Body of pancreas (tissue), 4 donors: Measurements from ENCODE around the gene DNAH8. TPM values are rescaled to one million over a fixed set of nuclear protein-coding genes. Genes with fewer than 3 reads are reported as not detected.

Source experiments
- ATAC-seq: fragments of 150-250 bp; one replicate; pipeline ENCODE4 v1.9.1; 2016
- DNase-seq, 4 donors: peaks; one replicate each; pipeline ENCODE4 v3.0.0-alpha.2; 2019
- H3K27ac ChIP-seq, 4 donors: fragments of 200-600 bp; sonication (generic); 1 replicate in 3 of 4; 2 replicates in 1 of 4; pipeline versions ENCODE4 v1.5.1 to v1.6.1; 2016 to 2019; ENCODE audit warnings: mild to moderate bottlenecking in 1 of 4, mixed read lengths in 1 of 4, moderate library complexity in 1 of 4
- H3K27me3 ChIP-seq, 2 donors: fragments of 200-600 bp; sonication (generic); one replicate each; pipeline ENCODE4 v1.6.0; 2016; ENCODE audit warnings: mild to moderate bottlenecking in 1 of 2
- H3K36me3 ChIP-seq, 2 donors: fragments of 200-600 bp; sonication (generic); replicated peaks in 1 of 2; 2 replicates each; pipeline ENCODE4 v1.5.1; 2016; ENCODE audit warnings: low read depth in 2 of 2; ENCODE audit not compliant: insufficient read depth in 1 of 2
- H3K4me1 ChIP-seq: fragments of 200-600 bp; sonication (generic); one replicate; pipeline ENCODE4 v1.6.0; 2016
- H3K4me3 ChIP-seq, 2 donors: fragments of 200-600 bp; sonication (generic); 1 replicate in 1 of 2; 2 replicates in 1 of 2; pipeline ENCODE4 v1.5.1; 2016 to 2019
- H3K9me3 ChIP-seq, 3 donors: fragments of 200-600 bp; sonication (generic); 1 replicate in 2 of 3; 2 replicates in 1 of 3; pipeline ENCODE4 v1.5.1; 2016
- CTCF ChIP-seq, 7 experiments: fragments of 450-650 bp in 4 of 7; fragments of 200-600 bp in 3 of 7; sonication (generic) in 3 of 7; IDR thresholded peaks; one replicate each; pipeline ENCODE4 v1.5.1; 2016 to 2019; ENCODE audit warnings: antibody characterized with exemption in 7 of 7
- POLR2A ChIP-seq, 3 donors: fragments of 450-650 bp; IDR thresholded peaks; one replicate each; pipeline ENCODE4 v1.6.1; 2016; ENCODE audit warnings: antibody characterized with exemption in 3 of 3, mild to moderate bottlenecking in 2 of 3
- WGBS, 2 donors: methylation state at CpG; one replicate each; pipeline ENCODE4 v1.1.5; 2017; 5-methylcytosine and 5-hydroxymethylcytosine counted together
- intact Hi-C: fragments of 100-400 bp; cut with DNase I; formaldehyde crosslinking; loops from one replicate; pipeline ENCODE4 v1.15.1; 2023
- total RNA-seq, 2 donors: library from RNA; depleted of rRNA; stranded (reverse); fragments of >200 nt; gene quantifications; one replicate each; pipeline ENCODE4 v1.1.0, GENCODE V29; 2016

DNAH8 gene
- total RNA-seq, 2 donors from 2014 or later, result not detected

- H3K4me1 ChIP-seq, result no peaks in the 10 kb centered on the region
- no peaks in the 10 kb centered on the region for H3K27me3 ChIP-seq
- no peak overlapping the region for H3K27ac ChIP-seq
- intact Hi-C loops, result no loop called here
- TF ChIP-seq POLR2A (IDR thresholded peaks at IDR 0.05) (no peak), CTCF (IDR thresholded peaks at IDR 0.05) (no peak)
- H3K4me3 ChIP-seq, result no peak overlapping the region
- DNase-seq, result no peak
- 48 to 78% methylated on average over 3 of the region's 3 CpGs for WGBS, 2 donors
- no peaks in the 10 kb centered on the region for H3K9me3 ChIP-seq
- H3K36me3 ChIP-seq, result no peaks in the 10 kb centered on the region
- no peak for ATAC-seq
Measured at GRCh38 chr6:38806833-38807232, 91.7 kb downstream of the DNAH8 start.

DNA sequence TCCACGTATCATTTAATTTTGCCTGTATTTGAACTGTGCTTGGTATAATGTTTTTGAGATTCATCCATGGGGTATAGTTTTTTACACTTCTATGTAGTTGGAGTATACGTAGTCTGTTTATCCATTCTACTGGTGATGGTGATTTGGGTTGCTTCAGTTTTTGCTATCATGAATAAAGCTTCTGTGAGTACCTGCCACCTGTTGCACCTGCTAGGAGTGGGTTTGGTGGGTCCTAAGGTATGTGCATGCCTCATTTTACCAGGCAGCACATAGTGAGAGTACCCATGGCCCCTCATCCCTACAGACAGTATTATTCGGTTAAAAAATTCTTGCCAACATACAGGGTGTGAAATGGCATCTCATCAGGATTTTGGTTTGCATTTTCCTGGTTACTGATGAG lies 92.9 kb downstream of the DNAH8 start:
- Histone ChIP-seq H3K4me1 (no peaks in the 10 kb centered on the region), H3K36me3 (no peaks in the 10 kb centered on the region), H3K27ac (no peak overlapping the region), H3K9me3 (no peaks in the 10 kb centered on the region), H3K4me3 (no peak overlapping the region), H3K27me3 (no peaks in the 10 kb centered on the region)
- DNase-seq (no peak), ATAC-seq (no peak)
- 49 to 64% methylated on average over 3 of the region's 3 CpGs for WGBS, 2 donors
- TF ChIP-seq POLR2A (IDR thresholded peaks at IDR 0.05), result no peak
- no peak for TF ChIP-seq CTCF (IDR thresholded peaks at IDR 0.05)
- intact Hi-C loops, result no loop called here

DNA sequence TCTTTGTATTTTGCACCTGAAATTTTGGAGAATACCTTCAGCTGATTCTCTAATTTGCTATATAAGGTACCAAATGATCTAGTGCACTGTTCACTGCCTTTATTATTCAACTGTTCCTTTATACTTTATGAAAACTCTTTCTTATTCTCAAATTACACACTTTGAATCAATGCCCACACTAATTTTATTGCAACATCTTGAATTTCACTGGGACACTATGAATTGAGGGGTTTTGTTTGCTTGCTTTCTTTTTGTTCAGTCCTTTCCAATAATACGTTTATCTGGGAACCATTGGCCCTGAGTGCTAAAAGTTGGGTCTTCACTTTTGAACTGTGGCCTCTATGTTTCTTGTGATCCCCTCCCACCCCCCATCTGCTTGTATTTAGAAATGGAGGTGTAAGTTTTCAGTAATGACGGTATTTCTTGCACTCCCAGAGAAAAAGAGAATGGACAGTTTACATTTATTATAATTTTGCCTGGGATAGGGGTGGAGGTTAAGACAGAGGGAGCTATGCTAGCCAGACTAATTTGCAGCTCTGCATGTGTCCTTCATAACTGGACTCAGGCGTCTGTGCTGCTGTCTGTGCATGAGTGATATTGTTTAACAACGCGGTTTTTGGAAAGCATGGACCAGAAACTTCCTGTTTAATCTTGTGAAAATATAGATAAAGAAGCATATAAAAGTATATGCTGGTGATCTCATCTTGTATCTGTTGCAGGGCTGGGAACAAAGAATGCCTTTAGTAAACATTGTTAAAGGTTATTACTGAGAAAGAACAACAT lies 98.1 kb downstream of the DNAH8 start:
- no peaks in the 10 kb centered on the region for H3K36me3 ChIP-seq
- DNase-seq (no peak), ATAC-seq (no peak)
- H3K27me3 ChIP-seq, result no peaks in the 10 kb centered on the region
- H3K9me3 ChIP-seq, result no peaks in the 10 kb centered on the region
- no peak overlapping the region for H3K27ac ChIP-seq
- WGBS, 2 donors, result 20 to 32% methylated on average over 5 of the region's 5 CpGs
- H3K4me3 ChIP-seq, result no peak overlapping the region
- no peaks in the 10 kb centered on the region for H3K4me1 ChIP-seq
- no peak for TF ChIP-seq POLR2A (IDR thresholded peaks at IDR 0.05)
- intact Hi-C loops, result no loop called here

DNA sequence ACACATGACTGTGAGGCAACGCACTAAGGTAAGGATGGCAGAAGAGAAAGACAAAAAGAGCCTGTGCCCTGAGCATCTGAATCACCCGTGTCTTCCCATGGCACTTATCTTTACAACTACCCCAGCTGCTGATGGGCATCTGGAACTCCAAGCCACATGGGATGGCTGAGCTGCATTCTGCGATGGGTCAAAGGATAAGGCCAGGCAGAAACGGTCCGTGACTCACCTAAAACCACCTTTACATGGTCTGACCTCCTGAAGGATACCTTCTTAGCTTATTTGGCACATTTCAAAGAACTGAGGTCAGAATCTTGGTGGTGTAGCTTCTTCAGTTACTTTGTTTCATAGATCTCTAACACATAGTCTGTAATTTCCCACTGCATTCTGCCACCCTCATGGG lies 99.7 kb downstream of the DNAH8 start:
- H3K4me3 ChIP-seq, result no peak overlapping the region
- H3K27ac ChIP-seq, result no peak overlapping the region
- intact Hi-C loops, result no loop called here
- H3K27me3 ChIP-seq, result no peaks in the 10 kb centered on the region
- H3K9me3 ChIP-seq, result no peaks in the 10 kb centered on the region
- ATAC-seq (no peak), DNase-seq (no peak)
- no peaks in the 10 kb centered on the region for H3K36me3 ChIP-seq
- 67 to 72% methylated on average over 5 of the region's 5 CpGs for WGBS, 2 donors
- TF ChIP-seq CTCF (IDR thresholded peaks at IDR 0.05) (no peak), POLR2A (IDR thresholded peaks at IDR 0.05) (no peak)
- H3K4me1 ChIP-seq, result no peaks in the 10 kb centered on the region

DNA sequence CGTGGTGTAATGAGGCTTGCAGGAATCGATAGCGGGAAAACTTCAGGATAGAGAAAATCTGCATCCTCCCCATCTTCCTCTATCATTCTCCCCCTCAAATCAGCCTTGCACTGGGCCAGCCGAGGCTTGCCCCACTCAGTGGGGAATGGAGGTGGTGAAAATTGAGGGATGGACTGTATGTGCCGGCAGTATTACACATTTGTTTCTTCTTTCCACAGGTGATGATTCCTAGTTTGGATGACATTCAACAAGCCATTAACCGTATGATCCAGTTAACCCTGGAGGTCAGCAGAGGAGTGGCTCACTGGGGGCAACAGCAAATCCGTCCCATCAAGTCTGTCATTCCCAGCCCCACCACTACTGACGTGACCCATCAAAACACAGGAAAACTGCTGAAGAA lies 100.1 kb downstream of the DNAH8 start:
- intact Hi-C loops, result no loop called here
- H3K27ac ChIP-seq, result no peak overlapping the region
- DNase-seq (no peak), ATAC-seq (no peak)
- no peaks in the 10 kb centered on the region for H3K4me1 ChIP-seq
- no peak for TF ChIP-seq CTCF (IDR thresholded peaks at IDR 0.05)
- TF ChIP-seq POLR2A (IDR thresholded peaks at IDR 0.05), result no peak
- H3K27me3 ChIP-seq, result no peaks in the 10 kb centered on the region
- WGBS, 2 donors, result 82 to 84% methylated on average over 8 of the region's 8 CpGs
- H3K9me3 ChIP-seq, result no peaks in the 10 kb centered on the region
- H3K4me3 ChIP-seq, result no peak overlapping the region
- H3K36me3 ChIP-seq, result no peaks in the 10 kb centered on the region
